ENCODE results near the gene ELK1. TPM values are rescaled to one million over a fixed set of nuclear protein-coding genes. Genes with fewer than 3 reads are reported as not detected.
A peak's percentile ranks its signal among the peaks of the same experiment; 100 is the strongest.

Gene ELK1
- total and polyA plus RNA-seq, 11 donors: 9.9 to 67.2 (median 29.7) TPM

DNA sequence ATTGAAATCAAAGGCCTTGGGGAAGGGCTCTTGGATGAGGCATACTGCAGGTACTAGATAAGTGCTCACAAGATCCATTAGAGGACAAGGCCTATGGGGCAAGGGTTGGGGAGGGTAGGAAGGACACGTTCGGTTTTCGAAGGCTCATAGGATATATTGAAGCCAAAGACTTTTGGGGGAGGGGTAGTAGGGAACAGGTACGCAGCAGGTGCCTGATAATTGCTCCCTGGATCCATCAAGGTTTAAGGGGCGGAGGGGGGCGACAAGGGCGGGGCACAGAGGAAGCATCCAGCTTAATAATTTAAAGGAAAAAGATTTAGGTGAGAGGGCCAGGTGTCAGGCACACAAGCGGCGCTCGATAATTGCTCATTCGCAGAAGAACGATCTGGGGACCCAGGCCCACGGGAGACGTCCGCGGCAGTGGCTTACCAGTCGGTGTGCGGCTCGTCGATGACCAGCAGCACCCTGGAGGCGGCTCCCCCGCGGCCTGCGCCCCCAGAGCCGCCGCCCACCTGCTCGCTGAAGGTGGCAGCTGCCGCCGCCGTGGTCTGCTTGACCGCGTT is 31.4 kb downstream of the ELK1 start:
- TF ChIP-seq, protein P1, sequence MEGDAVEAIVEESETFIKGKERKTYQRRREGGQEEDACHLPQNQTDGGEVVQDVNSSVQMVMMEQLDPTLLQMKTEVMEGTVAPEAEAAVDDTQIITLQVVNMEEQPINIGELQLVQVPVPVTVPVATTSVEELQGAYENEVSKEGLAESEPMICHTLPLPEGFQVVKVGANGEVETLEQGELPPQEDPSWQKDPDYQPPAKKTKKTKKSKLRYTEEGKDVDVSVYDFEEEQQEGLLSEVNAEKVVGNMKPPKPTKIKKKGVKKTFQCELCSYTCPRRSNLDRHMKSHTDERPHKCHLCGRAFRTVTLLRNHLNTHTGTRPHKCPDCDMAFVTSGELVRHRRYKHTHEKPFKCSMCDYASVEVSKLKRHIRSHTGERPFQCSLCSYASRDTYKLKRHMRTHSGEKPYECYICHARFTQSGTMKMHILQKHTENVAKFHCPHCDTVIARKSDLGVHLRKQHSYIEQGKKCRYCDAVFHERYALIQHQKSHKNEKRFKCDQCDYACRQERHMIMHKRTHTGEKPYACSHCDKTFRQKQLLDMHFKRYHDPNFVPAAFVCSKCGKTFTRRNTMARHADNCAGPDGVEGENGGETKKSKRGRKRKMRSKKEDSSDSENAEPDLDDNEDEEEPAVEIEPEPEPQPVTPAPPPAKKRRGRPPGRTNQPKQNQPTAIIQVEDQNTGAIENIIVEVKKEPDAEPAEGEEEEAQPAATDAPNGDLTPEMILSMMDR (IDR thresholded peaks at IDR 0.05): no peak
- ATAC-seq (no peak), DNase-seq (no peak)
- H3K4me3 ChIP-seq: peak overlapping the region in 8 of 12 donors; percentile 33 to 60 (median 46)
- peaks cover 0 to 6% (median 0%) of the 10 kb centered on the region in 12 donors for H3K4me1 ChIP-seq
- intact Hi-C loops (cut with DNase I): loop anchor here in 2 of 10 donors (5.0 to 10.0 kb wide), 2 partner anchors 37 to 54 kb away; partner anchors contain the start of genes ARAF (in 1 of the 2) and TIMP1 (in 1 of the 2)
- peaks cover 0 to 14% (median 0%) of the 10 kb centered on the region in 9 donors for H3K27me3 ChIP-seq
- H3K27ac ChIP-seq: no peak overlapping the region
- H3K9me3 ChIP-seq: no peaks in the 10 kb centered on the region
- H3K36me3 ChIP-seq: no peaks in the 10 kb centered on the region
- 27 to 57% (median 43%) methylated on average over 20 to 32 of the region's 32 CpGs for WGBS, 4 donors

DNA sequence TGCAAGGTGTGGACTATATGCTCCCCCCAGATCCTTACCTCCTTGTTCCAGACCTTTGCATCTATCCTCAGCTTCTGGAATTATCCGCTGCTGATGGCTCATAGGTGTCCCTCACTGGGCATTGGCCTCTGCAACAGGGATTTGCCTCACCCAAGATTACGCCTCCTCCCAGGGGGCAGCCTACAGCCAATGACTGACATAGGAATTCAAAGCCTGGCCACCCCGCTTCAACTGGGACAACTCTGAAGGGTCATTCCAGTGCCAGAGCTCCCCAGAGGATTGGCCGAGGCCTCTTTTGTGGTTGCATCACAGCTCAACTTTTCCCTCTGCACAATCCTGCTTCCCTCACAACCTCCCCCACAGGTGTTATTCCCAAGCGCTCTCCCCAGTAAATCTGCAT is 35.7 kb downstream of the ELK1 start:
- H3K27ac ChIP-seq: no peak overlapping the region
- ATAC-seq (no peak), DNase-seq (no peak)
- no peaks in the 10 kb centered on the region for H3K36me3 ChIP-seq
- intact Hi-C loops (cut with DNase I): loop anchor here in 2 of 10 donors (5.0 to 10.0 kb wide), 2 partner anchors 32 to 50 kb away; partner anchors contain the start of genes ARAF (in 1 of the 2) and TIMP1 (in 1 of the 2)
- H3K4me1 ChIP-seq: peaks cover 0 to 5% (median 0%) of the 10 kb centered on the region in 12 donors
- peaks cover 0 to 5% (median 0%) of the 10 kb centered on the region in 9 donors for H3K27me3 ChIP-seq
- TF ChIP-seq, protein P1 (IDR thresholded peaks at IDR 0.05): no peak
- no peak for TF ChIP-seq POLR2A (IDR thresholded peaks at IDR 0.05)
- no peak overlapping the region for H3K4me3 ChIP-seq
- H3K9me3 ChIP-seq: no peaks in the 10 kb centered on the region
- WGBS, 4 donors: 63 to 79% (median 68%) methylated on average over 5 of the region's 5 CpGs

DNA sequence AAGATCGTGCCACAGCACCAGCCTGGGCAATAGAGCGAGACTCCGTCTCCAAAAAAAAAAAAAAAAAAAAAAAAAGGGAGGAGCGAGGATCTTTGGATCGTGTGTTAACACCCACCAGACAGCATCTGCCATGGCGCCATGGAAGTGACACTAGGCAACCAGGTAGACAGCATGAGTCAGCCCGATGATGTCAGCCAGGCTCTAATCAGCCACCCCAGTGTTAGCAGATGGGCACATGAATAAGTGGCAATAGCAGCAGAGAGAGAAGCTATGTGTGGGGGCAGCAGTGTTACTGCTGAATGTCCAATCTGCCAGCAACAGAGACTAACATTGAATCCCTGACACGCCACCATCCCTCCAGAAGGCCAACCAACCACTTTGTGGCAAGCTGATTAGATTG is 37.3 kb downstream of the ELK1 start:
- WGBS, 4 donors: 80 to 92% (median 87%) methylated on average over 8 of the region's 8 CpGs
- Histone ChIP-seq H3K27me3 (peaks cover 0 to 4% (median 0%) of the 10 kb centered on the region in 9 donors), H3K4me1 (no peaks in the 10 kb centered on the region), H3K9me3 (no peaks in the 10 kb centered on the region), H3K27ac (no peak overlapping the region), H3K36me3 (no peaks in the 10 kb centered on the region), H3K4me3 (no peak overlapping the region)
- no peak for ATAC-seq
- TF ChIP-seq POLR2A (IDR thresholded peaks at IDR 0.05): no peak
- TF ChIP-seq, protein P1 (IDR thresholded peaks at IDR 0.05): no peak
- no peak for DNase-seq
- intact Hi-C loops (cut with DNase I): loop anchor here in 1 of 10 donors (10.0 kb wide), 1 partner anchor 48 kb away; the partner anchor contains the start of gene ARAF

DNA sequence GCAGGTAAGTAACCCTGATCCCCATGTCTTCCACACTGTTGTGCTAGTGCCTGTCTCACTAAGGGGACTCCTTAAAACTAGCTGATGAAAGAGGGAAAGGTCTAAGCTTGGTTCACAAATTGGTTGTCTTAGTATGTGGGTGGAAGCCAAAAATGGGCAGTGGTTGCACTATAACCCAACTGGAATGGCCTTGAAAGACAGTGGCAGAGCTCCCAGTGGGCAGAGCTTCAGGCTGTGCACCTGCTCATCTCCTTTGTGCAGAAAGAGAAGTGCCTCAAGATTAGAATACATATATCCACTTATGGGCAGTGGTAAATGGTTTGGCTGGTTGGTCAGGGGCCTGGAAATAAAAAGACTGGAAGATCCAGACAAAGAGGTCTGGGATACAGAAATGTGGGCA is 37.9 kb downstream of the ELK1 start:
- no peak for TF ChIP-seq POLR2A (IDR thresholded peaks at IDR 0.05)
- TF ChIP-seq, protein P1 (IDR thresholded peaks at IDR 0.05): no peak
- H3K36me3 ChIP-seq: no peaks in the 10 kb centered on the region
- H3K27me3 ChIP-seq: no peaks in the 10 kb centered on the region
- no peaks in the 10 kb centered on the region for H3K4me1 ChIP-seq
- intact Hi-C loops (cut with DNase I): loop anchor here in 1 of 10 donors (10.0 kb wide), 1 partner anchor 48 kb away; the partner anchor contains the start of gene ARAF
- H3K9me3 ChIP-seq: no peaks in the 10 kb centered on the region
- H3K27ac ChIP-seq: no peak overlapping the region
- ATAC-seq (no peak), DNase-seq (no peak)
- H3K4me3 ChIP-seq: no peak overlapping the region
